Nephron progenitor cell (in vitro differentiated cells): ENCODE measurements around the gene CAGE1.

Experiments
- DNase-seq: peaks from one replicate; pipeline ENCODE4 v3.0.0; 2021
- H3K27ac Mint-ChIP-seq: 2 replicates; pipeline ENCODE4 v1.8.0; 2021; ENCODE audit warnings: mild to moderate bottlenecking, moderate library complexity, mixed read lengths
- H3K27me3 Mint-ChIP-seq: 2 replicates; pipeline ENCODE4 v1.8.0; 2021; ENCODE audit warnings: mild to moderate bottlenecking, low read depth, mixed read lengths; ENCODE audit not compliant: poor library complexity
- H3K36me3 Mint-ChIP-seq: 2 replicates; pipeline ENCODE4 v1.8.0; 2021; ENCODE audit warnings: low read depth, mixed read lengths
- H3K4me1 Mint-ChIP-seq: 2 replicates; pipeline ENCODE4 v1.8.0; 2021; ENCODE audit warnings: mixed read lengths
- H3K4me3 Mint-ChIP-seq: 2 replicates; pipeline ENCODE4 v1.8.0; 2021; ENCODE audit warnings: mild to moderate bottlenecking, moderate library complexity, mixed read lengths
- H3K9me3 Mint-ChIP-seq: 2 replicates; pipeline ENCODE4 v1.8.0; 2021; ENCODE audit warnings: mild to moderate bottlenecking, moderate library complexity, mixed read lengths
- CTCF ChIP-seq: fragments of 200-600 bp; sonication (generic); IDR thresholded peaks from 2 replicates; pipeline ENCODE4 v1.5.0; 2021; ENCODE audit warnings: antibody characterized with exemption

CAGE1 gene

DNA sequence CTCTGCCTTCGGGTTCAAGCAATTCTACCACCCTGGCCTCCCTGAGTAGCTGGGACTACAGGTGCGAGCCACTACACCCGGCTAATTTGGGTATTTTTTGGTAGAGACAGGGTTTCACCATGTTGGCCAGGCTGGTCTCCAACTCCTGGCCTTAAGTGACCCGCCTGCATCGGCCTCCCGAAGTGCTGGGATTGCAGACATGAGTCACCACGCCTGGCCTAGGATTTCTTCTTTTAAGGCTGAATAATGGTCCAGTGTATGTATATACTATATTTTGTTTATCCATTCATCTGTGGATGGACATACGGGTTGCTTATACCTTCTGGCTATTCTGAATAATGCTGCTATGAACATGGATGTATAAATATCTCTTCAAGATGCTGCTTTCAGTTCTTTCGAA, 17.2 kb upstream of the CAGE1 start:
- Mint-ChIP-seq H3K9me3 (no peaks in the 10 kb centered on the region), H3K4me1 (peaks cover 24% of the 10 kb centered on the region), H3K4me3 (no peak overlapping the region), H3K36me3 (peaks cover 76% of the 10 kb centered on the region), H3K27ac (no peak overlapping the region), H3K27me3 (no peaks in the 10 kb centered on the region)
- TF ChIP-seq CTCF: no peak
- DNase-seq: no peak

GRCh38 chr6:7404546-7404945, 15.0 kb upstream of the CAGE1 start:
- no peak for DNase-seq
- Mint-ChIP-seq H3K27me3 (no peaks in the 10 kb centered on the region), H3K9me3 (no peaks in the 10 kb centered on the region), H3K4me3 (no peak overlapping the region), H3K27ac (no peak overlapping the region), H3K4me1 (peaks cover 15% of the 10 kb centered on the region), H3K36me3 (peaks cover 73% of the 10 kb centered on the region)
- TF ChIP-seq CTCF: no peak

DNA sequence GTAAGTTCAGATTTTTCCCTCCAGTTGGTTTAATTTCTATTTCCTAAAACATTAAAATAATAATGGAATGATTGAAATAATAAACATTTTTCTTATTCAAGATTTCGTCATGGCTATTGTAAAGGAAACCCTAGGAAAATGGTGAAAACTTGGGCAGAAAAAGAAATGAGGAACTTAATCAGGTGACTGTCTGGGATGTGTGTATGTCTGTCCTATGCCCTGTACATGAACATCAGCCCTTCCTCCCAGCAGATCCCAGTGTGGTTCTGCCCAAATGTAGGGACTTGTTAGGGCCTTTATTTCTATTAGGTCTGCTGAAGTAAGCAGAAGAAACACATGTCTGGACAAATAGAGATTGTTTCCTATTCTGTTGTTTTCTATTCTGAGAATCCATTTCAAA, 13.2 kb upstream of the CAGE1 start:
- no peaks in the 10 kb centered on the region for H3K27me3 Mint-ChIP-seq
- H3K4me3 Mint-ChIP-seq: no peak overlapping the region
- TF ChIP-seq CTCF: no peak
- no peak for DNase-seq
- H3K27ac Mint-ChIP-seq: no peak overlapping the region
- H3K9me3 Mint-ChIP-seq: no peaks in the 10 kb centered on the region
- H3K4me1 Mint-ChIP-seq: peaks cover 16% of the 10 kb centered on the region
- H3K36me3 Mint-ChIP-seq: peaks cover 84% of the 10 kb centered on the region

DNA sequence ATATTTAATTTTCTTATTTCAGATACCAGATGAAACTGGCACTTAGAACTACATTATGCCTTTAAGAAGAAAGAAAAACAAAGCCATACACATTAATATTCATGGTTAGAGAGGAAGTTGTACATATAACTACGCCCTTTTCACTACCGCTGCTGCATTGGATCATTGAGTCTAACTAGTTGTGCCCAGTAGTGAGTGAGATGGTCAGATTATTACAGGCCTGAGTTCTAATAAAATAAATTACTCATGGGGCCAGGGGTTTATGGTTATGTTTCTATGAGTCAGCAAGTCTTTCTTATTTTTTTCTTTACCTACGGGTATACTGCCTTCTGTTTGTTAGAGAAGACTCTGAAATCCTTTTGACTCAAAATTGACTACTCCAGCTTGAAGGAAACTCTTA, 11.5 kb upstream of the CAGE1 start:
- Mint-ChIP-seq H3K4me3 (no peak overlapping the region), H3K27me3 (no peaks in the 10 kb centered on the region), H3K27ac (no peak overlapping the region), H3K36me3 (peaks cover 84% of the 10 kb centered on the region), H3K9me3 (no peaks in the 10 kb centered on the region), H3K4me1 (peaks cover 16% of the 10 kb centered on the region)
- DNase-seq: no peak
- no peak for TF ChIP-seq CTCF

DNA sequence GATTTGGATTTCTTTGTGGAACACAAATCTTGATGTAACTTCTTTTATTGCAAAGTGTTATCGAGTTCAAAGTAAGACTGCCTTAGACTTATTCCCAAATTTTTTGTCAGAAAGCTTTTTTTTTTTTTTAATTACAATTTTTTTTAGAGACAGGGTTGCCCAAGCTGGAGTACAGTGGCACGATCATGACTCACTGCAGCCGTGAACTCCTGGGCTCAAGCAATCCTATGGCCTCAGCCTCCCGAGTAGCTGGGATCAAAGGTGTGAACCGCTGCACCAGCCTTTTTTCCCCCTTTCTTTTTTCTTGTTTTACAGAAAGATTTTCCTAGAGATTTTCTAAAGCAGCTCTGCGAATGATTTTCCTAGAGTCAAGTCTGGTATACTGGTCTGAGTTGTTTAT, 2.9 kb upstream of the CAGE1 start:
- H3K27ac Mint-ChIP-seq: no peak overlapping the region
- TF ChIP-seq CTCF: no peak
- no peaks in the 10 kb centered on the region for H3K9me3 Mint-ChIP-seq
- no peak for DNase-seq
- peaks cover 46% of the 10 kb centered on the region for H3K36me3 Mint-ChIP-seq
- H3K4me3 Mint-ChIP-seq: peak overlapping the region; percentile 20
- peaks cover 49% of the 10 kb centered on the region for H3K4me1 Mint-ChIP-seq
- H3K27me3 Mint-ChIP-seq: no peaks in the 10 kb centered on the region

DNA sequence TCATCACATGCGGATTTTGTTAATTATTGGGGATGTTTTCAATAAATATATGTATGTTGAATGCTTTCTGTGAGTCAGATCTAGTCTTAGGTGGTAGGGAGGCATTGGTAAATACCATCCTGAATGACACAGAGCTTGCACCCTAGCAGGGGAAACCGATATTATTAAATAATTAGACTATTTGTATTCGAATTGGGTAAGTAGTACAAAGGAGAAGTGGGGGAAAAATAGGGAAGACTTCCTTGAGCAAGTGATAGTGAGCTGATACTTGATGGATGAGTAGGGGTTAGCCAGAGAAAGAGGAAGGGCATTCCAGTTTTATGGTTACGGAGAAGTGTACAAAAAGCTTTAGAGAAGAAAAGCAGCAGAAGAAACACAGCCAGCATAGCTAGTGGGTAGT, 1.6 kb upstream of the CAGE1 start:
- H3K27ac Mint-ChIP-seq: no peak overlapping the region
- peaks cover 36% of the 10 kb centered on the region for H3K36me3 Mint-ChIP-seq
- no peak for TF ChIP-seq CTCF
- no peak for DNase-seq
- no peaks in the 10 kb centered on the region for H3K27me3 Mint-ChIP-seq
- H3K4me1 Mint-ChIP-seq: peaks cover 49% of the 10 kb centered on the region
- H3K4me3 Mint-ChIP-seq: peak overlapping the region; percentile 93
- no peaks in the 10 kb centered on the region for H3K9me3 Mint-ChIP-seq
